GM19099 (cell line): ENCODE measurements around the gene FKBP1B.

Experiments used
- POLR2A ChIP-seq: IDR thresholded peaks from 3 replicates; pipeline ENCODE4 v1.6.1; 2011; ENCODE audit warnings: low read depth; ENCODE audit not compliant: insufficient read length; ENCODE audit errors: extremely low read depth

Gene FKBP1B

GRCh38 chr2:24075915-24076848 is 26.6 kb downstream of the FKBP1B start, which contains the start of gene SF3B6:
Gene SF3B6 (minus strand): TSS chr2:24076326. CDS start chr2:24076229, 97 bp downstream.
- peak; percentile 88 for TF ChIP-seq POLR2A

- peak; percentile 45 for TF ChIP-seq POLR2A
These were observed 27.5 kb downstream of the FKBP1B start for GRCh38 chr2:24076849-24077534.

- TF ChIP-seq POLR2A, result no peak
These were observed 28.0 kb downstream of the FKBP1B start for GRCh38 chr2:24077535-24077877.

GRCh38 chr2:24077879-24078278 is 28.3 kb downstream of the FKBP1B start:
- no peak for TF ChIP-seq POLR2A

GRCh38 chr2:24080701-24081100 is 31.2 kb downstream of the FKBP1B start:
- no peak for TF ChIP-seq POLR2A

GRCh38 chr2:24082787-24083566 is 33.4 kb downstream of the FKBP1B start:
- TF ChIP-seq POLR2A, result no peak

GRCh38 chr2:24083567-24084385 is 34.2 kb downstream of the FKBP1B start:
- TF ChIP-seq POLR2A, result peak; percentile 64

- peak; percentile 60 for TF ChIP-seq POLR2A
These were observed 35.1 kb downstream of the FKBP1B start, which contains the start of gene TP53I3 for GRCh38 chr2:24084386-24085199. Gene TP53I3 (minus strand): TSS chr2:24084834. CDS start chr2:24084326, 508 bp downstream.

- TF ChIP-seq POLR2A, result no peak
These were observed 35.6 kb downstream of the FKBP1B start for GRCh38 chr2:24085200-24085489.

GRCh38 chr2:24086241-24086640 is 36.7 kb downstream of the FKBP1B start:
- TF ChIP-seq POLR2A, result no peak

- TF ChIP-seq POLR2A, result no peak
These were observed 37.5 kb downstream of the FKBP1B start for GRCh38 chr2:24087032-24087431.

- no peak for TF ChIP-seq POLR2A
These were observed 39.3 kb downstream of the FKBP1B start for GRCh38 chr2:24088821-24089359.

GRCh38 chr2:24101992-24102391 is 52.5 kb downstream of the FKBP1B start:
- TF ChIP-seq POLR2A, result no peak

GRCh38 chr2:24102677-24103076 is 53.1 kb downstream of the FKBP1B start:
- no peak for TF ChIP-seq POLR2A

GRCh38 chr2:24104110-24104650 is 54.6 kb downstream of the FKBP1B start:
- no peak for TF ChIP-seq POLR2A
